Liver (tissue), 3 donors: ENCODE data around the gene PLEKHM2.

Experiments
- JUND ChIP-seq, 2 donors: IDR thresholded peaks; 2 replicates each; pipeline ENCODE4 v1.6.1; 2016; ENCODE audit warnings: antibody characterized with exemption in 2 of 2
- RAD21 ChIP-seq, 2 donors: IDR thresholded peaks; 2 replicates each; pipeline ENCODE4 v1.6.1; 2016; ENCODE audit warnings: antibody characterized with exemption in 2 of 2, mild to moderate bottlenecking in 2 of 2
- SP1 ChIP-seq: IDR thresholded peaks from 2 replicates; pipeline ENCODE4 v1.6.1; 2018; ENCODE audit warnings: antibody characterized with exemption, mild to moderate bottlenecking
- TAF1 ChIP-seq: conservative IDR thresholded peaks from 2 replicates; pipeline ENCODE4 v1.6.1; 2016; ENCODE audit warnings: antibody characterized with exemption, mild to moderate bottlenecking
- TF ChIP-seq, protein P1 (sequence below): fragments of 150-350 bp; IDR thresholded peaks from 2 replicates; pipeline ENCODE4 v1.5.1; 2017; ENCODE audit warnings: improper control_type of control experiment, low read depth, low read length; ENCODE audit not compliant: missing input control
- TF ChIP-seq, protein P2 (sequence below): IDR thresholded peaks from 2 replicates; pipeline ENCODE4 v1.6.1; 2016; ENCODE audit warnings: antibody characterized with exemption
- TF ChIP-seq, protein P3 (sequence below): IDR thresholded peaks from 2 replicates; pipeline ENCODE4 v1.6.1; 2016; ENCODE audit warnings: antibody characterized with exemption, mild to moderate bottlenecking
- TF ChIP-seq, protein P4 (sequence below): IDR thresholded peaks from 2 replicates; pipeline ENCODE4 v1.6.1; 2016; ENCODE audit warnings: antibody characterized with exemption
- donor health status: healthy.
- donor health status: healthy.

DNA sequence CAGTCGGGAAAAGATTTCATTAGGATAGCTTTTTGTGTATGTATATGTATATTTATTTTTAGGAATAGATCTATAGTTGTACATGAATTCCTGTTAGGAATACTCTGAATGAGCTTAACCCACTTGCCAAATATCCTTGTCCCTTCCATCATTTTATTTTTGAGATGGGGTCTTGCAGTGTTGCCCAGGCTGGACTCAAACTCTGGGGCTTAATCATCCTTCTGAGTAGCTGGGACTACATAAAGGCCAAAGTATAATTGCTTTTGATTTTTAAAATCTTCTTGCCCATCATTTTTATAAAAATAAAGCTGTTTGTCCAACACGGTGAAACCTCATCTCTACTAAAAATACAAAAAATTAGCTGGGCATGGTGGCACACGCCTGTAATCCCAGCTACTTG is 20.2 kb upstream of the PLEKHM2 start:
- TF ChIP-seq, protein P1, sequence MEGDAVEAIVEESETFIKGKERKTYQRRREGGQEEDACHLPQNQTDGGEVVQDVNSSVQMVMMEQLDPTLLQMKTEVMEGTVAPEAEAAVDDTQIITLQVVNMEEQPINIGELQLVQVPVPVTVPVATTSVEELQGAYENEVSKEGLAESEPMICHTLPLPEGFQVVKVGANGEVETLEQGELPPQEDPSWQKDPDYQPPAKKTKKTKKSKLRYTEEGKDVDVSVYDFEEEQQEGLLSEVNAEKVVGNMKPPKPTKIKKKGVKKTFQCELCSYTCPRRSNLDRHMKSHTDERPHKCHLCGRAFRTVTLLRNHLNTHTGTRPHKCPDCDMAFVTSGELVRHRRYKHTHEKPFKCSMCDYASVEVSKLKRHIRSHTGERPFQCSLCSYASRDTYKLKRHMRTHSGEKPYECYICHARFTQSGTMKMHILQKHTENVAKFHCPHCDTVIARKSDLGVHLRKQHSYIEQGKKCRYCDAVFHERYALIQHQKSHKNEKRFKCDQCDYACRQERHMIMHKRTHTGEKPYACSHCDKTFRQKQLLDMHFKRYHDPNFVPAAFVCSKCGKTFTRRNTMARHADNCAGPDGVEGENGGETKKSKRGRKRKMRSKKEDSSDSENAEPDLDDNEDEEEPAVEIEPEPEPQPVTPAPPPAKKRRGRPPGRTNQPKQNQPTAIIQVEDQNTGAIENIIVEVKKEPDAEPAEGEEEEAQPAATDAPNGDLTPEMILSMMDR = no peak
- TF ChIP-seq, protein P2, sequence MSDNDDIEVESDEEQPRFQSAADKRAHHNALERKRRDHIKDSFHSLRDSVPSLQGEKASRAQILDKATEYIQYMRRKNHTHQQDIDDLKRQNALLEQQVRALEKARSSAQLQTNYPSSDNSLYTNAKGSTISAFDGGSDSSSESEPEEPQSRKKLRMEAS = no peak
- TF ChIP-seq, protein P3, sequence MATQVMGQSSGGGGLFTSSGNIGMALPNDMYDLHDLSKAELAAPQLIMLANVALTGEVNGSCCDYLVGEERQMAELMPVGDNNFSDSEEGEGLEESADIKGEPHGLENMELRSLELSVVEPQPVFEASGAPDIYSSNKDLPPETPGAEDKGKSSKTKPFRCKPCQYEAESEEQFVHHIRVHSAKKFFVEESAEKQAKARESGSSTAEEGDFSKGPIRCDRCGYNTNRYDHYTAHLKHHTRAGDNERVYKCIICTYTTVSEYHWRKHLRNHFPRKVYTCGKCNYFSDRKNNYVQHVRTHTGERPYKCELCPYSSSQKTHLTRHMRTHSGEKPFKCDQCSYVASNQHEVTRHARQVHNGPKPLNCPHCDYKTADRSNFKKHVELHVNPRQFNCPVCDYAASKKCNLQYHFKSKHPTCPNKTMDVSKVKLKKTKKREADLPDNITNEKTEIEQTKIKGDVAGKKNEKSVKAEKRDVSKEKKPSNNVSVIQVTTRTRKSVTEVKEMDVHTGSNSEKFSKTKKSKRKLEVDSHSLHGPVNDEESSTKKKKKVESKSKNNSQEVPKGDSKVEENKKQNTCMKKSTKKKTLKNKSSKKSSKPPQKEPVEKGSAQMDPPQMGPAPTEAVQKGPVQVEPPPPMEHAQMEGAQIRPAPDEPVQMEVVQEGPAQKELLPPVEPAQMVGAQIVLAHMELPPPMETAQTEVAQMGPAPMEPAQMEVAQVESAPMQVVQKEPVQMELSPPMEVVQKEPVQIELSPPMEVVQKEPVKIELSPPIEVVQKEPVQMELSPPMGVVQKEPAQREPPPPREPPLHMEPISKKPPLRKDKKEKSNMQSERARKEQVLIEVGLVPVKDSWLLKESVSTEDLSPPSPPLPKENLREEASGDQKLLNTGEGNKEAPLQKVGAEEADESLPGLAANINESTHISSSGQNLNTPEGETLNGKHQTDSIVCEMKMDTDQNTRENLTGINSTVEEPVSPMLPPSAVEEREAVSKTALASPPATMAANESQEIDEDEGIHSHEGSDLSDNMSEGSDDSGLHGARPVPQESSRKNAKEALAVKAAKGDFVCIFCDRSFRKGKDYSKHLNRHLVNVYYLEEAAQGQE = no peak
- TF ChIP-seq JUND (IDR thresholded peaks at IDR 0.05) (no peak), SP1 (no peak), TAF1 (no peak), RAD21 (IDR thresholded peaks at IDR 0.05) (no peak)
- TF ChIP-seq, protein P4, sequence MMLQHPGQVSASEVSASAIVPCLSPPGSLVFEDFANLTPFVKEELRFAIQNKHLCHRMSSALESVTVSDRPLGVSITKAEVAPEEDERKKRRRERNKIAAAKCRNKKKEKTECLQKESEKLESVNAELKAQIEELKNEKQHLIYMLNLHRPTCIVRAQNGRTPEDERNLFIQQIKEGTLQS = no peak
